ENCODE data around the gene TMEM132E. TPM values are rescaled to one million over a fixed set of nuclear protein-coding genes. Genes with fewer than 3 reads are reported as not detected.

TMEM132E gene
- polyA plus RNA-seq, 2 of the 4 experiments (the other 2 are of a cell fraction) = not detected

DNA sequence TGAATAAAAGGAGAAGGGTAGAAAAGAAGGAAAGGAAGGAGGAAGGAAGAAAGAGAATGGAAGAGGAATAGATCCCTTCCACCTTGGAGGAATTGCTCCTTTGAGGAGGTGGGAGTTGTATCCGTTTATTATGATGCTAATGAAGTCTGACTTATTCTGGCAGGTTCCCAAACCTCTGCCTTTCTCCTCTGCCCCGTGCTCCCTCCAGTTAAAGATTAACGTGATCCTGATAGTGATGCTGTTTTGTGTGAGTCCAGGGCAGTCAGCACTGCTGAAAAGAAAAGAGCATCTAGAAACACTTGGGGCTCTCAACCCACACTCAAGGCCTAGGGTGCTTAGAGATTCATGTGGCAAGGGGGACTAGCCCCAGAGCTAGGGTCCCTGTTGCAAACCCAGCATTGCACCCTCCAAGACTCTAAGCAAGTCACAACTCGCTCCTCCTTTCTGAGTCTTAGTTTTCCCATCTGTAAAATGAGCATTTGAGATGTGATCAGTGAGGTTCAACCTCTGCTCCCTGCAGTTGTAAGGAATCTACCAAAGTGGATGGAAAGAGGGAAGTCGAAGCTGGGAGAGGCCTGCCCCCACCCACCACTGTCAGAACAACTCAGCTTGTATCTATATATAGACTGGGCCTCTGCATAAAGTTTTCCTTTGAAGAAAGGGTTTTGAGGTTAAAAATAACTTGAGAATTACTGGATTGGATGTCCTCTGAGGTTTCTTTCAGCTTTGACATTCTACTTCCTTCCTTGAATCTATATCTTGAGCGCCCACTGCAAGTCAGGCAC, 46.9 kb upstream of the TMEM132E start:
- CTCF ChIA-PET = interaction anchor here (1.0 to 10.1 kb wide), 2 partner anchors 10 to 12 kb away, joined by 3 to 79 read pairs; no protein-coding TSS in a partner anchor
- POLR2A ChIA-PET = no interaction called here
- 3% methylated on average over 6 of the region's 6 CpGs for WGBS (ENCODE audit: missing lambda C conversion rate)

GRCh38 chr17:34533806-34534527, 45.4 kb upstream of the TMEM132E start:
- no peak overlapping the region for H3K4me2 ChIP-seq
- no peak for TF ChIP-seq NPAS2 (CRISPR knock-in tag; IDR thresholded peaks at IDR 0.05; ENCODE audit: borderline replicate concordance)
- TF ChIP-seq, protein P1, sequence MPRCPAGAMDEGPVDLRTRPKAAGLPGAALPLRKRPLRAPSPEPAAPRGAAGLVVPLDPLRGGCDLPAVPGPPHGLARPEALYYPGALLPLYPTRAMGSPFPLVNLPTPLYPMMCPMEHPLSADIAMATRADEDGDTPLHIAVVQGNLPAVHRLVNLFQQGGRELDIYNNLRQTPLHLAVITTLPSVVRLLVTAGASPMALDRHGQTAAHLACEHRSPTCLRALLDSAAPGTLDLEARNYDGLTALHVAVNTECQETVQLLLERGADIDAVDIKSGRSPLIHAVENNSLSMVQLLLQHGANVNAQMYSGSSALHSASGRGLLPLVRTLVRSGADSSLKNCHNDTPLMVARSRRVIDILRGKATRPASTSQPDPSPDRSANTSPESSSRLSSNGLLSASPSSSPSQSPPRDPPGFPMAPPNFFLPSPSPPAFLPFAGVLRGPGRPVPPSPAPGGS (IDR thresholded peaks at IDR 0.05) = no peak
- TF ChIP-seq CBX8 (IDR thresholded peaks at IDR 0.05) = no peak
- TF ChIP-seq JUN (IDR thresholded peaks at IDR 0.05) = no peak
- TF ChIP-seq EHMT2 (IDR thresholded peaks at IDR 0.05; ENCODE audit: low read depth) = no peak
- TF ChIP-seq RCOR1 (IDR thresholded peaks at IDR 0.05; ENCODE audit: low read depth, low read length) = no peak
- TF ChIP-seq RNF2 (IDR thresholded peaks at IDR 0.05; ENCODE audit: borderline replicate concordance, low read depth) = no peak
- TF ChIP-seq RFX5 (IDR thresholded peaks at IDR 0.05) = no peak
- TF ChIP-seq POLR2AphosphoS2 (conservative IDR thresholded peaks at IDR 0.05; ENCODE audit: low read length) = no peak
- TF ChIP-seq, protein P2, sequence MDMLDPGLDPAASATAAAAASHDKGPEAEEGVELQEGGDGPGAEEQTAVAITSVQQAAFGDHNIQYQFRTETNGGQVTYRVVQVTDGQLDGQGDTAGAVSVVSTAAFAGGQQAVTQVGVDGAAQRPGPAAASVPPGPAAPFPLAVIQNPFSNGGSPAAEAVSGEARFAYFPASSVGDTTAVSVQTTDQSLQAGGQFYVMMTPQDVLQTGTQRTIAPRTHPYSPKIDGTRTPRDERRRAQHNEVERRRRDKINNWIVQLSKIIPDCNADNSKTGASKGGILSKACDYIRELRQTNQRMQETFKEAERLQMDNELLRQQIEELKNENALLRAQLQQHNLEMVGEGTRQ (IDR thresholded peaks at IDR 0.05) = no peak
- no peak for TF ChIP-seq HEYL (CRISPR knock-in tag; IDR thresholded peaks at IDR 0.05)
- TF ChIP-seq HDAC2 (IDR thresholded peaks at IDR 0.05) = no peak
- no peak for TF ChIP-seq NR3C1 (IDR thresholded peaks at IDR 0.05)
- TF ChIP-seq ZSCAN20 (CRISPR knock-in tag; IDR thresholded peaks at IDR 0.05) = no peak
- no peak for TF ChIP-seq CHD4 (IDR thresholded peaks at IDR 0.05; ENCODE audit: borderline replicate concordance)
- WGBS (ENCODE audit: missing lambda C conversion rate) = 45% methylated on average over 6 of the region's 6 CpGs
- H3K27ac ChIP-seq = no peak overlapping the region
- H3K4me1 ChIP-seq = no peaks in the 10 kb centered on the region
- DNase-seq (ENCODE audit: low read depth in 1 of 2, low spot score in 1 of 2) (no peak), ATAC-seq (no peak), FAIRE-seq (no peak)
- ChIA-PET CTCF (interaction anchor here (0.6 to 10.1 kb wide), 3 partner anchors 9 to 42 kb away, joined by 3 to 79 read pairs (median 9); no protein-coding TSS in a partner anchor), POLR2A (no interaction called here)
- H3K9me3 ChIP-seq = no peaks in the 10 kb centered on the region
- H3K4me3 ChIP-seq = no peak overlapping the region

More for the DNA sequence above, 46.9 kb upstream of the TMEM132E start:
- ATAC-seq (no peak), FAIRE-seq (no peak), DNase-seq (ENCODE audit: low read depth in 1 of 2, low spot score in 1 of 2) (no peak)
- no peak overlapping the region for H3K27ac ChIP-seq
- no peaks in the 10 kb centered on the region for H3K4me1 ChIP-seq
- TF ChIP-seq CBX2 (IDR thresholded peaks at IDR 0.05; ENCODE audit: borderline replicate concordance, low read depth) (no peak), RARB (CRISPR knock-in tag; IDR thresholded peaks at IDR 0.05) (no peak), MAFK (IDR thresholded peaks at IDR 0.05; ENCODE audit: partially characterized antibody) (no peak), KDM1A (IDR thresholded peaks at IDR 0.05; ENCODE audit: low read depth) (no peak), ZFP36 (IDR thresholded peaks at IDR 0.05; ENCODE audit: borderline replicate concordance, partially characterized antibody) (no peak), RCOR1 (IDR thresholded peaks at IDR 0.05; ENCODE audit: low read depth, low read length) (no peak), RAD21 (conservative IDR thresholded peaks at IDR 0.05 in 1 of 2, IDR thresholded peaks at IDR 0.05 in 1 of 2) (no peak), JUNB (IDR thresholded peaks at IDR 0.05) (no peak), EP300 (IDR thresholded peaks at IDR 0.05) (no peak), CHD2 (IDR thresholded peaks at IDR 0.05; ENCODE audit: low read length, partially characterized antibody) (no peak), HDAC2 (IDR thresholded peaks at IDR 0.05) (no peak), ZSCAN20 (CRISPR knock-in tag; IDR thresholded peaks at IDR 0.05) (no peak)
- TF ChIP-seq, protein P3, sequence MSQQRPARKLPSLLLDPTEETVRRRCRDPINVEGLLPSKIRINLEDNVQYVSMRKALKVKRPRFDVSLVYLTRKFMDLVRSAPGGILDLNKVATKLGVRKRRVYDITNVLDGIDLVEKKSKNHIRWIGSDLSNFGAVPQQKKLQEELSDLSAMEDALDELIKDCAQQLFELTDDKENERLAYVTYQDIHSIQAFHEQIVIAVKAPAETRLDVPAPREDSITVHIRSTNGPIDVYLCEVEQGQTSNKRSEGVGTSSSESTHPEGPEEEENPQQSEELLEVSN (IDR thresholded peaks at IDR 0.05; ENCODE audit: borderline replicate concordance, low read depth) = no peak
- TF ChIP-seq, protein P4, sequence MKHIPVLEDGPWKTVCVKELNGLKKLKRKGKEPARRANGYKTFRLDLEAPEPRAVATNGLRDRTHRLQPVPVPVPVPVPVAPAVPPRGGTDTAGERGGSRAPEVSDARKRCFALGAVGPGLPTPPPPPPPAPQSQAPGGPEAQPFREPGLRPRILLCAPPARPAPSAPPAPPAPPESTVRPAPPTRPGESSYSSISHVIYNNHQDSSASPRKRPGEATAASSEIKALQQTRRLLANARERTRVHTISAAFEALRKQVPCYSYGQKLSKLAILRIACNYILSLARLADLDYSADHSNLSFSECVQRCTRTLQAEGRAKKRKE (CRISPR knock-in tag; IDR thresholded peaks at IDR 0.05; ENCODE audit: low read depth) = no peak
- no peaks in the 10 kb centered on the region for H3K9me3 ChIP-seq
- H3K4me3 ChIP-seq = no peak overlapping the region
- no peak overlapping the region for H3K4me2 ChIP-seq
